GM23338 (cell line): ENCODE data around the gene DLG2. TPM values are rescaled to one million over a fixed set of nuclear protein-coding genes. Genes with fewer than 3 reads are reported as not detected.

Experiments
- ATAC-seq: fragments of 200-7000 bp; cut with Tn5 transposase; 3 replicates; pipeline ENCODE4 v1.9.1; 2020
- DNase-seq: peaks from one replicate; pipeline ENCODE4 v3.0.0-alpha.2; 2015; ENCODE audit warnings: low spot score
- H2AFZ ChIP-seq: fragments of 200-600 bp; sonication (generic); 2 replicates; pipeline ENCODE4 v1.8.0; 2016; ENCODE audit warnings: antibody characterized with exemption, mild to moderate bottlenecking, moderate library complexity
- H3F3A ChIP-seq: fragments of 200-600 bp; sonication (generic); replicated peaks from 2 replicates; pipeline ENCODE4 v1.8.0; 2017; ENCODE audit warnings: antibody characterized with exemption, mixed run types, low read depth
- H3K27ac ChIP-seq: fragments of 200-600 bp; sonication (generic); 2 replicates; pipeline ENCODE4 v1.6.1; 2016; ENCODE audit warnings: low read depth
- H3K27me3 ChIP-seq: fragments of 200-600 bp; sonication (generic); 2 replicates; pipeline ENCODE4 v1.8.0; 2016; ENCODE audit warnings: mild to moderate bottlenecking, mixed run types, moderate library complexity; ENCODE audit not compliant: insufficient read depth
- H3K36me3 ChIP-seq: fragments of 200-600 bp; sonication (generic); 2 replicates; pipeline ENCODE4 v1.8.0; 2016; ENCODE audit warnings: mild to moderate bottlenecking; ENCODE audit not compliant: insufficient read depth
- H3K4me1 ChIP-seq: fragments of 200-600 bp; sonication (generic); 2 replicates; pipeline ENCODE4 v1.8.0; 2016; ENCODE audit warnings: mild to moderate bottlenecking, moderate library complexity; ENCODE audit not compliant: insufficient read depth
- H3K4me2 ChIP-seq: fragments of 200-600 bp; sonication (generic); 2 replicates; pipeline ENCODE4 v1.7.1; 2017; ENCODE audit warnings: mixed run types
- H3K4me3 ChIP-seq: fragments of 200-600 bp; sonication (generic); 2 replicates; pipeline ENCODE4 v1.6.1; 2016; ENCODE audit warnings: mixed run types
- H3K79me2 ChIP-seq: fragments of 200-600 bp; sonication (generic); replicated peaks from 2 replicates; pipeline ENCODE4 v1.8.0; 2017; ENCODE audit warnings: mild to moderate bottlenecking; ENCODE audit not compliant: insufficient read depth
- H3K9me2 ChIP-seq: fragments of 200-600 bp; sonication (generic); 2 replicates; pipeline ENCODE4 v1.8.0; 2017; ENCODE audit not compliant: insufficient read depth
- H4K20me1 ChIP-seq: fragments of 200-600 bp; sonication (generic); replicated peaks from 2 replicates; pipeline ENCODE4 v1.8.0; 2017; ENCODE audit warnings: mild to moderate bottlenecking; ENCODE audit not compliant: insufficient read depth
- H3K27ac Mint-ChIP-seq: 2 replicates; pipeline ENCODE4 v1.8.0; 2020; ENCODE audit warnings: inconsistent platforms, mild to moderate bottlenecking, moderate library complexity, mixed read lengths
- H3K27me3 Mint-ChIP-seq: 3 replicates; pipeline ENCODE4 v1.8.0; 2022; ENCODE audit warnings: low read depth, mild to moderate bottlenecking, moderate library complexity, mixed read lengths, inconsistent platforms; ENCODE audit not compliant: insufficient read depth, poor library complexity
- H3K36me3 Mint-ChIP-seq: 3 replicates; pipeline ENCODE4 v1.8.0; 2021; ENCODE audit warnings: low read depth, mild to moderate bottlenecking, inconsistent platforms, moderate library complexity, mixed read lengths
- H3K4me1 Mint-ChIP-seq: 3 replicates; pipeline ENCODE4 v1.8.0; 2020; ENCODE audit warnings: mild to moderate bottlenecking, inconsistent platforms, mixed read lengths
- H3K4me3 Mint-ChIP-seq: 3 replicates; pipeline ENCODE4 v1.8.0; 2021; ENCODE audit warnings: moderate library complexity, mild to moderate bottlenecking, inconsistent platforms, mixed read lengths
- H3K9me3 Mint-ChIP-seq: 3 replicates; pipeline ENCODE4 v1.8.0; 2020; ENCODE audit warnings: moderate library complexity, mild to moderate bottlenecking, inconsistent platforms, mixed read lengths
- CREB1 ChIP-seq: fragments of 250-450 bp; sonication (Bioruptor Pico); IDR thresholded peaks from 2 replicates; pipeline ENCODE4 v1.5.0; 2020; ENCODE audit warnings: low read depth, mild to moderate bottlenecking, moderate library complexity
- CTCF ChIP-seq, 2 experiments: fragments of 200-600 bp in 1 of 2; sonication (generic) in 1 of 2; conservative IDR thresholded peaks; 2 replicates each; pipeline versions ENCODE4 v1.5.1 to v1.6.1; 2016 to 2017; ENCODE audit warnings: antibody characterized with exemption in 2 of 2, low read depth in 2 of 2, mild to moderate bottlenecking in 2 of 2, moderate library complexity in 1 of 2
- EZH2 ChIP-seq: fragments of 200-600 bp; sonication (generic); IDR thresholded peaks from one replicate; pipeline ENCODE4 v1.8.0; 2017; ENCODE audit warnings: antibody characterized with exemption, mild to moderate bottlenecking, low read depth; ENCODE audit not compliant: unreplicated experiment
- EZH2phosphoT487 ChIP-seq: fragments of 200-600 bp; sonication (generic); IDR thresholded peaks from one replicate; pipeline ENCODE4 v1.8.1; 2018; ENCODE audit warnings: antibody characterized with exemption; ENCODE audit not compliant: unreplicated experiment
- JUNB ChIP-seq: IDR thresholded peaks from one replicate; pipeline ENCODE4 v1.6.1; 2016; ENCODE audit warnings: antibody characterized with exemption; ENCODE audit not compliant: unreplicated experiment
- NANOG ChIP-seq: IDR thresholded peaks from 2 replicates; pipeline ENCODE4 v1.6.1; 2016; ENCODE audit warnings: antibody characterized with exemption, borderline replicate concordance
- POLR2AphosphoS5 ChIP-seq: IDR thresholded peaks from 2 replicates; pipeline ENCODE4 v1.6.1; 2016; ENCODE audit warnings: antibody characterized with exemption, low read depth
- STAT1 ChIP-seq: IDR thresholded peaks from one replicate; pipeline ENCODE4 v1.6.1; 2016; ENCODE audit warnings: antibody characterized with exemption; ENCODE audit not compliant: unreplicated experiment
- ZNF114 ChIP-seq: fragments of 250-450 bp; sonication (Bioruptor Pico); IDR thresholded peaks from 2 replicates; pipeline ENCODE4 v1.5.0; 2020; ENCODE audit warnings: mild to moderate bottlenecking, moderate library complexity
- ZNF331 ChIP-seq: fragments of 250-450 bp; sonication (Bioruptor Pico); IDR thresholded peaks from 2 replicates; pipeline ENCODE4 v1.5.0; 2020; ENCODE audit warnings: low read depth, mild to moderate bottlenecking, moderate library complexity
- polyA plus RNA-seq: library from polyadenylated mRNA; unstranded; fragments of >200 nt; fragmentation: Nextera tagmentation; extraction: Ambion mirVana; gene quantifications from 2 replicates; pipeline ENCODE4 v1.2.1, GENCODE V29; 2016
- total RNA-seq: library from RNA; depleted of rRNA; stranded (reverse); fragments of >200 nt; shearing (Covaris generic); gene quantifications from 2 replicates; pipeline ENCODE4 v1.2.3, GENCODE V29; 2014
- TF ChIP-seq, protein P1 (sequence below): IDR thresholded peaks from 2 replicates; pipeline ENCODE4 v1.6.1; 2016; ENCODE audit warnings: antibody characterized with exemption
- TF ChIP-seq, protein P2 (sequence below): IDR thresholded peaks from one replicate; pipeline ENCODE4 v1.6.1; 2018; ENCODE audit warnings: antibody characterized with exemption; ENCODE audit not compliant: unreplicated experiment

DLG2 gene
- total and polyA plus RNA-seq, 2 experiments from 2014 or later: 19.8 to 21.5 TPM

- no peak for ATAC-seq
- Histone ChIP-seq H2AFZ (no peak overlapping the region), H3K9me2 (no peaks in the 10 kb centered on the region), H3K4me3 (no peak overlapping the region), H3K27me3 (no peaks in the 10 kb centered on the region), H3K27ac (no peak overlapping the region), H3K4me2 (no peak overlapping the region), H4K20me1 (no peaks in the 10 kb centered on the region), H3K79me2 (no peaks in the 10 kb centered on the region), H3K4me1 (no peaks in the 10 kb centered on the region), H3K36me3 (no peaks in the 10 kb centered on the region), H3F3A (no peaks in the 10 kb centered on the region)
- H3K9me3 Mint-ChIP-seq: no peaks in the 10 kb centered on the region
- no peaks in the 10 kb centered on the region for H3K27me3 Mint-ChIP-seq
- no peak overlapping the region for H3K4me3 Mint-ChIP-seq
- H3K4me1 Mint-ChIP-seq: peaks cover 14% of the 10 kb centered on the region
- no peaks in the 10 kb centered on the region for H3K36me3 Mint-ChIP-seq
- TF ChIP-seq CTCF (conservative IDR thresholded peaks at IDR 0.05; ENCODE audit: low read depth in 2 of 2) (no peak), EZH2phosphoT487 (no peak), STAT1 (no peak), JUNB (no peak), NANOG (no peak), POLR2AphosphoS5 (no peak), ZNF331 (no peak), EZH2 (no peak), ZNF114 (CRISPR knock-in tag) (no peak), CREB1 (no peak)
- TF ChIP-seq, protein P1, sequence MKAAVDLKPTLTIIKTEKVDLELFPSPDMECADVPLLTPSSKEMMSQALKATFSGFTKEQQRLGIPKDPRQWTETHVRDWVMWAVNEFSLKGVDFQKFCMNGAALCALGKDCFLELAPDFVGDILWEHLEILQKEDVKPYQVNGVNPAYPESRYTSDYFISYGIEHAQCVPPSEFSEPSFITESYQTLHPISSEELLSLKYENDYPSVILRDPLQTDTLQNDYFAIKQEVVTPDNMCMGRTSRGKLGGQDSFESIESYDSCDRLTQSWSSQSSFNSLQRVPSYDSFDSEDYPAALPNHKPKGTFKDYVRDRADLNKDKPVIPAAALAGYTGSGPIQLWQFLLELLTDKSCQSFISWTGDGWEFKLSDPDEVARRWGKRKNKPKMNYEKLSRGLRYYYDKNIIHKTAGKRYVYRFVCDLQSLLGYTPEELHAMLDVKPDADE: no peak
- TF ChIP-seq, protein P2, sequence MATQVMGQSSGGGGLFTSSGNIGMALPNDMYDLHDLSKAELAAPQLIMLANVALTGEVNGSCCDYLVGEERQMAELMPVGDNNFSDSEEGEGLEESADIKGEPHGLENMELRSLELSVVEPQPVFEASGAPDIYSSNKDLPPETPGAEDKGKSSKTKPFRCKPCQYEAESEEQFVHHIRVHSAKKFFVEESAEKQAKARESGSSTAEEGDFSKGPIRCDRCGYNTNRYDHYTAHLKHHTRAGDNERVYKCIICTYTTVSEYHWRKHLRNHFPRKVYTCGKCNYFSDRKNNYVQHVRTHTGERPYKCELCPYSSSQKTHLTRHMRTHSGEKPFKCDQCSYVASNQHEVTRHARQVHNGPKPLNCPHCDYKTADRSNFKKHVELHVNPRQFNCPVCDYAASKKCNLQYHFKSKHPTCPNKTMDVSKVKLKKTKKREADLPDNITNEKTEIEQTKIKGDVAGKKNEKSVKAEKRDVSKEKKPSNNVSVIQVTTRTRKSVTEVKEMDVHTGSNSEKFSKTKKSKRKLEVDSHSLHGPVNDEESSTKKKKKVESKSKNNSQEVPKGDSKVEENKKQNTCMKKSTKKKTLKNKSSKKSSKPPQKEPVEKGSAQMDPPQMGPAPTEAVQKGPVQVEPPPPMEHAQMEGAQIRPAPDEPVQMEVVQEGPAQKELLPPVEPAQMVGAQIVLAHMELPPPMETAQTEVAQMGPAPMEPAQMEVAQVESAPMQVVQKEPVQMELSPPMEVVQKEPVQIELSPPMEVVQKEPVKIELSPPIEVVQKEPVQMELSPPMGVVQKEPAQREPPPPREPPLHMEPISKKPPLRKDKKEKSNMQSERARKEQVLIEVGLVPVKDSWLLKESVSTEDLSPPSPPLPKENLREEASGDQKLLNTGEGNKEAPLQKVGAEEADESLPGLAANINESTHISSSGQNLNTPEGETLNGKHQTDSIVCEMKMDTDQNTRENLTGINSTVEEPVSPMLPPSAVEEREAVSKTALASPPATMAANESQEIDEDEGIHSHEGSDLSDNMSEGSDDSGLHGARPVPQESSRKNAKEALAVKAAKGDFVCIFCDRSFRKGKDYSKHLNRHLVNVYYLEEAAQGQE: no peak
- H3K27ac Mint-ChIP-seq: no peak overlapping the region
- no peak for DNase-seq
Measured at GRCh38 chr11:84136926-84137325, 1490.2 kb downstream of the DLG2 start.
